ENCODE results near the gene PHLDA1. TPM values are rescaled to one million over a fixed set of nuclear protein-coding genes. Genes with fewer than 3 reads are reported as not detected.

The PHLDA1 gene
- total and polyA plus RNA-seq, 2 of the 13 experiments (the other 11 are each of a cell fraction or from before 2014, with no cell fraction given), result 33.8 to 41.0 TPM

DNA sequence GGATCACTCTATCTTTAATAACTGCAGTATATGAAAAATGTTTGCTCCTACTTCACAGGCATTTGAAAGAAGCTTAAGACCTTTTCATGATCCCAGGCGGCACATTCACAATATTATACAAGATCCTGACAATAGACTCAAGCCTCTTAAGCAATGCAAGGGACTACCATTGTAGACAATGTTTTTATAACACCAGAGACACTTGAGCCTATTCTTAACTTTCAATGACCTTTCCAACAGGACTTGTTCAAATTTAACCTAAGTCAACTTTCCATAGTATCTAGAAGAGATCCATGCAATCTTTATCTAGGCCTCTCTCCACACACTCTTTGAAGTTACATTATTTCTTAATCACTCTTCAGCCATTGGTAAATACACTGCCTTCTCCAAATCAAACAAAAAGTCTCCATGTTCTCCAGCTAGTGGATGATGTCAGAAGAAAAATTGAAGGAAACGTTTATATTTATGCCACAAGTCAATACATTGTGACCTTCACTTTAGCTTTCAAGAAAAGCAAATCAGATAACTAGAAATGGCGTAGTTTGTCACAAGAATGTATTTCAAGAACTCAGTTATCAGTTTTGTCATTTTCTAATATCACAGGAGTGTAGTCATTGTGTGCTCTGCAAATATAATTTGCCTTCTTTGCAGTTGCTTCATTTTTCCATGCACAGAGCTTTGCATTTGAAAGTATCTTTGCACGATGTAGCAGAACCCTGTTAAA lies 41.2 kb downstream of the PHLDA1 start (continued):
- TF ChIP-seq, protein P1, sequence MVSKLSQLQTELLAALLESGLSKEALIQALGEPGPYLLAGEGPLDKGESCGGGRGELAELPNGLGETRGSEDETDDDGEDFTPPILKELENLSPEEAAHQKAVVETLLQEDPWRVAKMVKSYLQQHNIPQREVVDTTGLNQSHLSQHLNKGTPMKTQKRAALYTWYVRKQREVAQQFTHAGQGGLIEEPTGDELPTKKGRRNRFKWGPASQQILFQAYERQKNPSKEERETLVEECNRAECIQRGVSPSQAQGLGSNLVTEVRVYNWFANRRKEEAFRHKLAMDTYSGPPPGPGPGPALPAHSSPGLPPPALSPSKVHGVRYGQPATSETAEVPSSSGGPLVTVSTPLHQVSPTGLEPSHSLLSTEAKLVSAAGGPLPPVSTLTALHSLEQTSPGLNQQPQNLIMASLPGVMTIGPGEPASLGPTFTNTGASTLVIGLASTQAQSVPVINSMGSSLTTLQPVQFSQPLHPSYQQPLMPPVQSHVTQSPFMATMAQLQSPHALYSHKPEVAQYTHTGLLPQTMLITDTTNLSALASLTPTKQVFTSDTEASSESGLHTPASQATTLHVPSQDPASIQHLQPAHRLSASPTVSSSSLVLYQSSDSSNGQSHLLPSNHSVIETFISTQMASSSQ (IDR thresholded peaks at IDR 0.05; ENCODE audit: low read depth), result peak; percentile 79
- TF ChIP-seq, protein P1 (CRISPR knock-in tag; IDR thresholded peaks at IDR 0.05; ENCODE audit: borderline replicate concordance), result peak; percentile 92
- no peak for TF ChIP-seq ZNF337 (CRISPR knock-in tag; IDR thresholded peaks at IDR 0.05; ENCODE audit: borderline replicate concordance, low read depth)
- TF ChIP-seq, protein P2, sequence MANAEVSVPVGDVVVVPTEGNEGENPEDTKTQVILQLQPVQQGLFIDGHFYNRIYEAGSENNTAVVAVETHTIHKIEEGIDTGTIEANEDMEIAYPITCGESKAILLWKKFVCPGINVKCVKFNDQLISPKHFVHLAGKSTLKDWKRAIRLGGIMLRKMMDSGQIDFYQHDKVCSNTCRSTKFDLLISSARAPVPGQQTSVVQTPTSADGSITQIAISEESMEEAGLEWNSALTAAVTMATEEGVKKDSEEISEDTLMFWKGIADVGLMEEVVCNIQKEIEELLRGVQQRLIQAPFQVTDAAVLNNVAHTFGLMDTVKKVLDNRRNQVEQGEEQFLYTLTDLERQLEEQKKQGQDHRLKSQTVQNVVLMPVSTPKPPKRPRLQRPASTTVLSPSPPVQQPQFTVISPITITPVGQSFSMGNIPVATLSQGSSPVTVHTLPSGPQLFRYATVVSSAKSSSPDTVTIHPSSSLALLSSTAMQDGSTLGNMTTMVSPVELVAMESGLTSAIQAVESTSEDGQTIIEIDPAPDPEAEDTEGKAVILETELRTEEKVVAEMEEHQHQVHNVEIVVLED (CRISPR knock-in tag; IDR thresholded peaks at IDR 0.05; ENCODE audit: borderline replicate concordance), result no peak
- peak; percentile 97 for TF ChIP-seq SOX5 (CRISPR knock-in tag; IDR thresholded peaks at IDR 0.05; ENCODE audit: borderline replicate concordance)
- TF ChIP-seq, protein P3, sequence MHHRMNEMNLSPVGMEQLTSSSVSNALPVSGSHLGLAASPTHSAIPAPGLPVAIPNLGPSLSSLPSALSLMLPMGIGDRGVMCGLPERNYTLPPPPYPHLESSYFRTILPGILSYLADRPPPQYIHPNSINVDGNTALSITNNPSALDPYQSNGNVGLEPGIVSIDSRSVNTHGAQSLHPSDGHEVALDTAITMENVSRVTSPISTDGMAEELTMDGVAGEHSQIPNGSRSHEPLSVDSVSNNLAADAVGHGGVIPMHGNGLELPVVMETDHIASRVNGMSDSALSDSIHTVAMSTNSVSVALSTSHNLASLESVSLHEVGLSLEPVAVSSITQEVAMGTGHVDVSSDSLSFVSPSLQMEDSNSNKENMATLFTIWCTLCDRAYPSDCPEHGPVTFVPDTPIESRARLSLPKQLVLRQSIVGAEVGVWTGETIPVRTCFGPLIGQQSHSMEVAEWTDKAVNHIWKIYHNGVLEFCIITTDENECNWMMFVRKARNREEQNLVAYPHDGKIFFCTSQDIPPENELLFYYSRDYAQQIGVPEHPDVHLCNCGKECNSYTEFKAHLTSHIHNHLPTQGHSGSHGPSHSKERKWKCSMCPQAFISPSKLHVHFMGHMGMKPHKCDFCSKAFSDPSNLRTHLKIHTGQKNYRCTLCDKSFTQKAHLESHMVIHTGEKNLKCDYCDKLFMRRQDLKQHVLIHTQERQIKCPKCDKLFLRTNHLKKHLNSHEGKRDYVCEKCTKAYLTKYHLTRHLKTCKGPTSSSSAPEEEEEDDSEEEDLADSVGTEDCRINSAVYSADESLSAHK (CRISPR knock-in tag; IDR thresholded peaks at IDR 0.05; ENCODE audit: borderline replicate concordance), result no peak
- TF ChIP-seq, protein P4, sequence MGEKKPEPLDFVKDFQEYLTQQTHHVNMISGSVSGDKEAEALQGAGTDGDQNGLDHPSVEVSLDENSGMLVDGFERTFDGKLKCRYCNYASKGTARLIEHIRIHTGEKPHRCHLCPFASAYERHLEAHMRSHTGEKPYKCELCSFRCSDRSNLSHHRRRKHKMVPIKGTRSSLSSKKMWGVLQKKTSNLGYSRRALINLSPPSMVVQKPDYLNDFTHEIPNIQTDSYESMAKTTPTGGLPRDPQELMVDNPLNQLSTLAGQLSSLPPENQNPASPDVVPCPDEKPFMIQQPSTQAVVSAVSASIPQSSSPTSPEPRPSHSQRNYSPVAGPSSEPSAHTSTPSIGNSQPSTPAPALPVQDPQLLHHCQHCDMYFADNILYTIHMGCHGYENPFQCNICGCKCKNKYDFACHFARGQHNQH (CRISPR knock-in tag; IDR thresholded peaks at IDR 0.05), result 0 out of 2 replicates have a peak, but pooled peaks have one; percentile 23
- TF ChIP-seq HDAC2 (CRISPR knock-in tag; IDR thresholded peaks at IDR 0.05), result peak; percentile 96
- no peak for TF ChIP-seq ZNF713 (CRISPR knock-in tag; IDR thresholded peaks at IDR 0.05)
- TF ChIP-seq ZSCAN29 (CRISPR knock-in tag; conservative IDR thresholded peaks at IDR 0.05), result peak; percentile 64; the same call in 1 of the 2 replicates
- no peak for TF ChIP-seq RFX1 (IDR thresholded peaks at IDR 0.05)
- peak; percentile 99 for TF ChIP-seq TCF7 (IDR thresholded peaks at IDR 0.05; ENCODE audit: low read depth)
- 0 out of 2 replicates have a peak, but pooled peaks have one; percentile 47 for TF ChIP-seq ZBTB43 (CRISPR knock-in tag; conservative IDR thresholded peaks at IDR 0.05)
- TF ChIP-seq, protein P5, sequence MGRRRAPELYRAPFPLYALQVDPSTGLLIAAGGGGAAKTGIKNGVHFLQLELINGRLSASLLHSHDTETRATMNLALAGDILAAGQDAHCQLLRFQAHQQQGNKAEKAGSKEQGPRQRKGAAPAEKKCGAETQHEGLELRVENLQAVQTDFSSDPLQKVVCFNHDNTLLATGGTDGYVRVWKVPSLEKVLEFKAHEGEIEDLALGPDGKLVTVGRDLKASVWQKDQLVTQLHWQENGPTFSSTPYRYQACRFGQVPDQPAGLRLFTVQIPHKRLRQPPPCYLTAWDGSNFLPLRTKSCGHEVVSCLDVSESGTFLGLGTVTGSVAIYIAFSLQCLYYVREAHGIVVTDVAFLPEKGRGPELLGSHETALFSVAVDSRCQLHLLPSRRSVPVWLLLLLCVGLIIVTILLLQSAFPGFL (CRISPR knock-in tag; IDR thresholded peaks at IDR 0.05), result no peak
- 0 out of 2 replicates have a peak, but pooled peaks have one; percentile 1 for TF ChIP-seq ZMYM2 (CRISPR knock-in tag; IDR thresholded peaks at IDR 0.05)
- TF ChIP-seq ZNF230 (CRISPR knock-in tag; IDR thresholded peaks at IDR 0.05), result no peak
- TF ChIP-seq ZBTB7A (CRISPR knock-in tag; IDR thresholded peaks at IDR 0.05), result no peak
